ENCODE measurements around the gene CMTM4.

The CMTM4 gene

DNA sequence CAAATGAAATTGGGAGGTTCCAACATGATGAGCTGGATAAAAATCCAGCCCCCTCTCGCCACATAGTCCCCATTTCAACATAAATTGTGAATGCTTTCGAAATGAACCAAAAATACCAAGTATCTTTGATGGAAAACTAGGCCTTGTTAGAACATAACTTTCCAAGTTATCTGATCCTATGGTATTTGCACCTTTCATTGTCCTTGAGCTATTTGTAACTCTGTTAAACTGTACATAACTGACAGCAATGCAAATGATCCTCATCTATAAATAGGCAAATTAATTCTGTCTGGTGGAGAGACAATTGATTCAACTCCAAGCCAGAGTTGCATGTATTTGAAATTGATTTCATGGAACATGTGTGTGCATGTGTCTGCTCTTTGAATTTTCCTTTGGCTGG lies 18.2 kb downstream of the CMTM4 start:
- TF ChIP-seq, protein P1, sequence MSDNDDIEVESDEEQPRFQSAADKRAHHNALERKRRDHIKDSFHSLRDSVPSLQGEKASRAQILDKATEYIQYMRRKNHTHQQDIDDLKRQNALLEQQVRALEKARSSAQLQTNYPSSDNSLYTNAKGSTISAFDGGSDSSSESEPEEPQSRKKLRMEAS (IDR thresholded peaks at IDR 0.05): no peak
- TF ChIP-seq NFIC (IDR thresholded peaks at IDR 0.05) (no peak), YY1 (IDR thresholded peaks at IDR 0.05; ENCODE audit: low read depth) (no peak), CEBPB (IDR thresholded peaks at IDR 0.05) (no peak), ZBTB7A (IDR thresholded peaks at IDR 0.05; ENCODE audit: low read depth) (no peak), TCF12 (IDR thresholded peaks at IDR 0.05; ENCODE audit: low read depth) (no peak), EP300 (IDR thresholded peaks at IDR 0.05; ENCODE audit: borderline replicate concordance) (no peak), TEAD4 (IDR thresholded peaks at IDR 0.05) (no peak), EGR1 (IDR thresholded peaks at IDR 0.05) (no peak)
- TF ChIP-seq, protein P2, sequence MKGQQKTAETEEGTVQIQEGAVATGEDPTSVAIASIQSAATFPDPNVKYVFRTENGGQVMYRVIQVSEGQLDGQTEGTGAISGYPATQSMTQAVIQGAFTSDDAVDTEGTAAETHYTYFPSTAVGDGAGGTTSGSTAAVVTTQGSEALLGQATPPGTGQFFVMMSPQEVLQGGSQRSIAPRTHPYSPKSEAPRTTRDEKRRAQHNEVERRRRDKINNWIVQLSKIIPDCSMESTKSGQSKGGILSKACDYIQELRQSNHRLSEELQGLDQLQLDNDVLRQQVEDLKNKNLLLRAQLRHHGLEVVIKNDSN (IDR thresholded peaks at IDR 0.05): no peak
- TF ChIP-seq, protein P3, sequence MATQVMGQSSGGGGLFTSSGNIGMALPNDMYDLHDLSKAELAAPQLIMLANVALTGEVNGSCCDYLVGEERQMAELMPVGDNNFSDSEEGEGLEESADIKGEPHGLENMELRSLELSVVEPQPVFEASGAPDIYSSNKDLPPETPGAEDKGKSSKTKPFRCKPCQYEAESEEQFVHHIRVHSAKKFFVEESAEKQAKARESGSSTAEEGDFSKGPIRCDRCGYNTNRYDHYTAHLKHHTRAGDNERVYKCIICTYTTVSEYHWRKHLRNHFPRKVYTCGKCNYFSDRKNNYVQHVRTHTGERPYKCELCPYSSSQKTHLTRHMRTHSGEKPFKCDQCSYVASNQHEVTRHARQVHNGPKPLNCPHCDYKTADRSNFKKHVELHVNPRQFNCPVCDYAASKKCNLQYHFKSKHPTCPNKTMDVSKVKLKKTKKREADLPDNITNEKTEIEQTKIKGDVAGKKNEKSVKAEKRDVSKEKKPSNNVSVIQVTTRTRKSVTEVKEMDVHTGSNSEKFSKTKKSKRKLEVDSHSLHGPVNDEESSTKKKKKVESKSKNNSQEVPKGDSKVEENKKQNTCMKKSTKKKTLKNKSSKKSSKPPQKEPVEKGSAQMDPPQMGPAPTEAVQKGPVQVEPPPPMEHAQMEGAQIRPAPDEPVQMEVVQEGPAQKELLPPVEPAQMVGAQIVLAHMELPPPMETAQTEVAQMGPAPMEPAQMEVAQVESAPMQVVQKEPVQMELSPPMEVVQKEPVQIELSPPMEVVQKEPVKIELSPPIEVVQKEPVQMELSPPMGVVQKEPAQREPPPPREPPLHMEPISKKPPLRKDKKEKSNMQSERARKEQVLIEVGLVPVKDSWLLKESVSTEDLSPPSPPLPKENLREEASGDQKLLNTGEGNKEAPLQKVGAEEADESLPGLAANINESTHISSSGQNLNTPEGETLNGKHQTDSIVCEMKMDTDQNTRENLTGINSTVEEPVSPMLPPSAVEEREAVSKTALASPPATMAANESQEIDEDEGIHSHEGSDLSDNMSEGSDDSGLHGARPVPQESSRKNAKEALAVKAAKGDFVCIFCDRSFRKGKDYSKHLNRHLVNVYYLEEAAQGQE (IDR thresholded peaks at IDR 0.05; ENCODE audit: low read depth): no peak

DNA sequence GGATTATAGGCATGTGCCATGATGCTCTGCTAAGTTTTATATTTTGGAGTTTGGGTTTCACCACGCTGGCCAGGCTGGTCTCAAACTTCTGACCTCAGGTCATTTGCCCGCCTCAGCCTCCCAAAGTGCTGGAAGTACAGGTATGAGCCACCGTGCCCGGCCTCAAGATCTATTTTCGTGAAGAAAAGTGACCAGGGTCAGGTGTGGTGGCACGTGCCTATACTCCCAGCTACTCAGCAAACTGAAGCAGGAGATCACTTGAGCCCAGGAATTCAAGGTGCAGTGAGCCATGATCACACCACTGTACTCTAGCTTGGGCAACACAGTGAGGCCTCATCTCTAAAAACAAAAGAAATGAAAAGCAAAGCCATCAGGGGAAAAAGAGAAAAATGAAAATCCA lies 18.7 kb downstream of the CMTM4 start:
- TF ChIP-seq CEBPB (IDR thresholded peaks at IDR 0.05) (no peak), ZBTB7A (IDR thresholded peaks at IDR 0.05; ENCODE audit: low read depth) (no peak), TEAD4 (IDR thresholded peaks at IDR 0.05) (no peak), EGR1 (IDR thresholded peaks at IDR 0.05) (no peak), YY1 (IDR thresholded peaks at IDR 0.05; ENCODE audit: low read depth) (no peak), RAD21 (IDR thresholded peaks at IDR 0.05; ENCODE audit: low read depth) (no peak), TAF1 (IDR thresholded peaks at IDR 0.05; ENCODE audit: low read depth) (no peak), CREB1 (IDR thresholded peaks at IDR 0.05; ENCODE audit: low read depth) (no peak), EP300 (IDR thresholded peaks at IDR 0.05; ENCODE audit: borderline replicate concordance) (no peak), FOXM1 (IDR thresholded peaks at IDR 0.05; ENCODE audit: borderline replicate concordance, low read depth) (no peak), TCF12 (IDR thresholded peaks at IDR 0.05; ENCODE audit: low read depth) (no peak), NFIC (IDR thresholded peaks at IDR 0.05) (no peak)
- TF ChIP-seq, protein P2 (IDR thresholded peaks at IDR 0.05): no peak
- TF ChIP-seq, protein P1 (IDR thresholded peaks at IDR 0.05): no peak
- TF ChIP-seq, protein P3 (IDR thresholded peaks at IDR 0.05; ENCODE audit: low read depth): no peak

DNA sequence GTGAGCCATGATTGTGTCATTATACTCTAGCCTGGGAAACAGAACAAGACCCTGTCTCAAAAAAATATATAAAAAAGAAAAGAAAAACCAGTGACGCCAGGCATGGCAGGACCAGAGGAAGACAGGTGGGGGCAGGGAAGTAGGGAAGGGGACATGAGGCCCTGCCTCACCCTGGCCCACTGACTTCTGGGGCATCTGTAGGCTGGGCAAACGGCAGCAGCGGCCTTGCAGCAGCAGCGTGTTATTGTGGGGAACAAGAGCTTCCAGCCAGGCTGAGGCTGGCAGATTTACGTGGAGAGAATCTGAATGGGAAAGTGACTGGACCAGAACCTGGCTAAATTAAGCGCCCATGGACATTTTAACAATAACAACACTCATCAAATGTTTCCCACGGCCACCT lies 19.4 kb downstream of the CMTM4 start:
- TF ChIP-seq TAF1 (IDR thresholded peaks at IDR 0.05; ENCODE audit: low read depth): no peak
- no peak for TF ChIP-seq ZBTB7A (IDR thresholded peaks at IDR 0.05; ENCODE audit: low read depth)
- TF ChIP-seq, protein P2 (IDR thresholded peaks at IDR 0.05): no peak
- TF ChIP-seq EP300 (IDR thresholded peaks at IDR 0.05; ENCODE audit: borderline replicate concordance): no peak
- no peak for TF ChIP-seq CEBPB (IDR thresholded peaks at IDR 0.05)
- no peak for TF ChIP-seq YY1 (IDR thresholded peaks at IDR 0.05; ENCODE audit: low read depth)
- TF ChIP-seq TEAD4 (IDR thresholded peaks at IDR 0.05): no peak

DNA sequence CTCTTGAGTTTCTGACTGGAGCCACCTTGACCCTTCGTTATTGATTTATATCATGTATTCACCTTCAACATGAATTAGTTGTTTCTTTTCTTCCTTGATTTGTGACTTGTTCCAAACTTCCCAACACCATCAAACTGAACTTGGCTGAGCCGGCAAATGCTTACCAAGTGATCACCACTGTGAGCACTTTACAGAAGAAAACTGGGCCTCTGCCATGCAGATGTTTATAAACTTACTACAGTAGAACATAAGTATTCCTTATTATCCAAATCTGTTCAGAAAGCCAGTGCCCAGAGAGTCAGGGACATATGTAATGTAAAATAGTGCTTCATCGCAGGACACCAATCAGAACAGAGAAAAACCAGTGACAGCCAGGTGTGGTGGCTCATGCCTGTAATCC lies 19.9 kb downstream of the CMTM4 start:
- TF ChIP-seq EGR1 (IDR thresholded peaks at IDR 0.05) (no peak), CEBPB (IDR thresholded peaks at IDR 0.05) (no peak), TAF1 (IDR thresholded peaks at IDR 0.05; ENCODE audit: low read depth) (no peak), EP300 (IDR thresholded peaks at IDR 0.05; ENCODE audit: borderline replicate concordance) (no peak), NFIC (IDR thresholded peaks at IDR 0.05) (no peak), ZBTB7A (IDR thresholded peaks at IDR 0.05; ENCODE audit: low read depth) (no peak), CREB1 (IDR thresholded peaks at IDR 0.05; ENCODE audit: low read depth) (no peak), TEAD4 (IDR thresholded peaks at IDR 0.05) (no peak), TCF12 (IDR thresholded peaks at IDR 0.05; ENCODE audit: low read depth) (no peak), YY1 (IDR thresholded peaks at IDR 0.05; ENCODE audit: low read depth) (no peak), FOXM1 (IDR thresholded peaks at IDR 0.05; ENCODE audit: borderline replicate concordance, low read depth) (no peak), RAD21 (IDR thresholded peaks at IDR 0.05; ENCODE audit: low read depth) (no peak)
- TF ChIP-seq, protein P1 (IDR thresholded peaks at IDR 0.05): no peak
- TF ChIP-seq, protein P2 (IDR thresholded peaks at IDR 0.05): no peak
- TF ChIP-seq, protein P3 (IDR thresholded peaks at IDR 0.05; ENCODE audit: low read depth): no peak

All from Ishikawa (cell line).